Kidney (tissue), 14 donors: Measurements from ENCODE around the gene MLLT3. TPM values are rescaled to one million over a fixed set of nuclear protein-coding genes. Genes with fewer than 3 reads are reported as not detected.

Experiments
- DNase-seq, 5 donors: peaks; one replicate each; pipeline ENCODE4 v3.0.0-alpha.2; 2013 to 2020
- FAIRE-seq: peaks from 2 replicates; lab custom pipeline; 2012; peaks lifted over from hg19 to GRCh38; lab: Jason Lieb, UNC
- H3K27ac ChIP-seq, 2 donors: one replicate each; pipeline ENCODE4 v1.7.0; 2013; ENCODE audit warnings: low read depth in 2 of 2, low read length in 2 of 2, inconsistent platforms in 1 of 2
- H3K27me3 ChIP-seq: one replicate; pipeline ENCODE4 v1.7.1; 2013; ENCODE audit warnings: low read length, inconsistent platforms; ENCODE audit not compliant: control insufficient read depth, insufficient read depth
- H3K36me3 ChIP-seq, 3 donors: one replicate each; pipeline versions ENCODE4 v1.7.0 to v1.7.1; 2013; ENCODE audit warnings: low read length in 3 of 3, control low read depth in 1 of 3, inconsistent platforms in 1 of 3; ENCODE audit not compliant: insufficient read depth in 3 of 3, control insufficient read depth in 2 of 3
- H3K4me1 ChIP-seq, 3 donors: one replicate each; pipeline versions ENCODE4 v1.7.0 to v1.7.1; 2013; ENCODE audit warnings: low read length in 3 of 3, inconsistent platforms in 1 of 3, low read depth in 1 of 3; ENCODE audit not compliant: control insufficient read depth in 2 of 3, insufficient read depth in 2 of 3
- H3K4me3 ChIP-seq, 3 donors: one replicate each; pipeline versions ENCODE4 v1.7.0 to v1.8.1; 2013; ENCODE audit warnings: low read length in 3 of 3, control low read depth in 1 of 3, inconsistent platforms in 1 of 3
- H3K9ac ChIP-seq, 3 donors: one replicate each; pipeline versions ENCODE4 v1.7.0 to v1.7.1; 2013; ENCODE audit warnings: low read length in 3 of 3, control low read depth in 1 of 3, inconsistent platforms in 1 of 3
- H3K9me3 ChIP-seq, 3 donors: one replicate each; pipeline versions ENCODE4 v1.7.0 to v1.7.1; 2013; ENCODE audit warnings: low read length in 3 of 3, control low read depth in 1 of 3, inconsistent platforms in 1 of 3; ENCODE audit not compliant: control insufficient read depth in 2 of 3, insufficient read depth in 1 of 3
- intact Hi-C: fragments of 100-400 bp; cut with DNase I; formaldehyde crosslinking; loops from one replicate; pipeline ENCODE4 v1.11.1; 2022
- polyA plus RNA-seq: library from polyadenylated mRNA; stranded (reverse); fragments of 350-450 nt; fragmentation: Illumina TruSeq; extraction: RNeasy Lipid Tissue Mini Kit (QIAGEN cat#74804); gene quantifications from one replicate; pipeline ENCODE4 v1.2.3, GENCODE V29; 2014; ENCODE audit warnings: low read depth, low replicate concordance; ENCODE audit not compliant: insufficient read depth
- total RNA-seq: library from RNA; stranded (reverse); fragmentation: NEBNext Ultra II Directional; extraction: Animal tissue kit (Norgen Biotek cat#: 25700); gene quantifications from one replicate; pipeline ENCODE4 v1.2.1, GENCODE V29; 2021
- TF ChIP-seq, protein P1 (sequence below): IDR thresholded peaks from 3 replicates; pipeline ENCODE4 v1.5.1; 2012; ENCODE audit warnings: mild to moderate bottlenecking, moderate library complexity, borderline replicate concordance; ENCODE audit not compliant: insufficient read depth; ENCODE audit errors: extremely low read depth
- donor health status: control.
- donor health status: control.
- donor health status: control.
- donor health status: control.
- donor health status: control.
- donor health status: DM: yes; HTN: yes; CAD: no.
- donor health status: Normal renal cell carcinoma (clear cell type).

Gene MLLT3
- total and polyA plus RNA-seq, 2 donors from 2014 or later: 15.8 to 19.7 TPM

GRCh38 chr9:20391208-20391607 is 231.1 kb downstream of the MLLT3 start:
- TF ChIP-seq, protein P1, sequence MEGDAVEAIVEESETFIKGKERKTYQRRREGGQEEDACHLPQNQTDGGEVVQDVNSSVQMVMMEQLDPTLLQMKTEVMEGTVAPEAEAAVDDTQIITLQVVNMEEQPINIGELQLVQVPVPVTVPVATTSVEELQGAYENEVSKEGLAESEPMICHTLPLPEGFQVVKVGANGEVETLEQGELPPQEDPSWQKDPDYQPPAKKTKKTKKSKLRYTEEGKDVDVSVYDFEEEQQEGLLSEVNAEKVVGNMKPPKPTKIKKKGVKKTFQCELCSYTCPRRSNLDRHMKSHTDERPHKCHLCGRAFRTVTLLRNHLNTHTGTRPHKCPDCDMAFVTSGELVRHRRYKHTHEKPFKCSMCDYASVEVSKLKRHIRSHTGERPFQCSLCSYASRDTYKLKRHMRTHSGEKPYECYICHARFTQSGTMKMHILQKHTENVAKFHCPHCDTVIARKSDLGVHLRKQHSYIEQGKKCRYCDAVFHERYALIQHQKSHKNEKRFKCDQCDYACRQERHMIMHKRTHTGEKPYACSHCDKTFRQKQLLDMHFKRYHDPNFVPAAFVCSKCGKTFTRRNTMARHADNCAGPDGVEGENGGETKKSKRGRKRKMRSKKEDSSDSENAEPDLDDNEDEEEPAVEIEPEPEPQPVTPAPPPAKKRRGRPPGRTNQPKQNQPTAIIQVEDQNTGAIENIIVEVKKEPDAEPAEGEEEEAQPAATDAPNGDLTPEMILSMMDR: no peak
- H3K4me3 ChIP-seq: no peak overlapping the region
- intact Hi-C loops: no loop called here
- H3K27ac ChIP-seq: no peak overlapping the region
- no peaks in the 10 kb centered on the region for H3K4me1 ChIP-seq
- no peaks in the 10 kb centered on the region for H3K27me3 ChIP-seq
- DNase-seq (no peak), FAIRE-seq (no peak)
- H3K36me3 ChIP-seq: no peaks in the 10 kb centered on the region
- peaks cover 0 to 4% (median 0%) of the 10 kb centered on the region in 3 donors for H3K9me3 ChIP-seq
- no peak overlapping the region for H3K9ac ChIP-seq

GRCh38 chr9:20390400-20390799 is 231.9 kb downstream of the MLLT3 start:
- Histone ChIP-seq H3K27me3 (no peaks in the 10 kb centered on the region), H3K9ac (no peak overlapping the region), H3K4me3 (no peak overlapping the region), H3K36me3 (no peaks in the 10 kb centered on the region), H3K9me3 (peaks cover 0 to 4% (median 0%) of the 10 kb centered on the region in 3 donors), H3K4me1 (no peaks in the 10 kb centered on the region), H3K27ac (no peak overlapping the region)
- DNase-seq: no peak
- no peak for FAIRE-seq
- TF ChIP-seq, protein P1: no peak
- intact Hi-C loops: no loop called here

GRCh38 chr9:20387062-20387461 is 235.2 kb downstream of the MLLT3 start:
- DNase-seq (no peak), FAIRE-seq (no peak)
- Histone ChIP-seq H3K9ac (no peak overlapping the region), H3K36me3 (no peaks in the 10 kb centered on the region), H3K27ac (no peak overlapping the region), H3K4me3 (no peak overlapping the region), H3K27me3 (no peaks in the 10 kb centered on the region), H3K4me1 (no peaks in the 10 kb centered on the region), H3K9me3 (peaks cover 0 to 4% (median 0%) of the 10 kb centered on the region in 3 donors)
- TF ChIP-seq, protein P1: no peak
- intact Hi-C loops: no loop called here

DNA sequence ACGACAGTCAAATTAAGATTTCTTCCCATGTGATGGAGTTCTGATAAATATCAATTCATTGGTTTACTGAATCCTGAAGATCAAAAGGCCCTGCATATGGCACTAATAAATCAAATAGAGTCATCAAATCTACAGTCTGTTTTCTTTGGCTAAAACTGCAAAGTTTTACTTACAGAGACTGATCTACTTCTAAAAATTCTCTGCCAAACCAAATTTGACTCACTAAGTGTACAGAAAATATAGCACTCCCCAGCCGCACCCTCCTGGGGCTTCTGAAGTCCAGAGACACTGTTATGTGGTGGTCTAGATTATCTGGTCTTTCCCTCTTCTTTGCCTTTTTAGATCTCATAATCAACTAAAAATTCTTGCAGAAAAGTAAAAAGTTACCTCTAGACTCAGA is 237.7 kb downstream of the MLLT3 start:
- Histone ChIP-seq H3K4me3 (no peak overlapping the region), H3K4me1 (no peaks in the 10 kb centered on the region), H3K9me3 (peaks cover 0 to 4% (median 0%) of the 10 kb centered on the region in 3 donors), H3K36me3 (no peaks in the 10 kb centered on the region), H3K9ac (no peak overlapping the region), H3K27me3 (no peaks in the 10 kb centered on the region), H3K27ac (no peak overlapping the region)
- TF ChIP-seq, protein P1: no peak
- intact Hi-C loops: no loop called here
- FAIRE-seq: no peak
- no peak for DNase-seq
